DMS53 treated with DMSO at 0.1 percent for 48 hours (cell line): Measurements from ENCODE around the gene FANCC.
A peak's percentile ranks its signal among the peaks of the same experiment; 100 is the strongest.

Experiments used
- DNase-seq: peaks from one replicate; lab custom pipeline; 2025; ENCODE audit not compliant: unreplicated experiment; lab: John Stamatoyannopoulos, UW

Gene FANCC

GRCh38 chr9:95197692-95198271 is 119.7 kb downstream of the FANCC start:
- no peak for DNase-seq

GRCh38 chr9:95193480-95193879 is 124.0 kb downstream of the FANCC start:
- DNase-seq, result no peak

- DNase-seq, result no peak
Measured at GRCh38 chr9:95193067-95193466, 124.4 kb downstream of the FANCC start.

GRCh38 chr9:95192631-95193030 is 124.9 kb downstream of the FANCC start:
- no peak for DNase-seq

GRCh38 chr9:95190413-95190812 is 127.1 kb downstream of the FANCC start:
- no peak for DNase-seq

GRCh38 chr9:95189251-95190098 is 128.0 kb downstream of the FANCC start:
- no peak for DNase-seq

- DNase-seq, result no peak
Measured at GRCh38 chr9:95188459-95188858, 129.1 kb downstream of the FANCC start.

- DNase-seq, result no peak
Measured at GRCh38 chr9:95185956-95186355, 131.6 kb downstream of the FANCC start.

- no peak for DNase-seq
Measured at GRCh38 chr9:95182854-95183563, 134.5 kb downstream of the FANCC start.

GRCh38 chr9:95181835-95182234 is 135.7 kb downstream of the FANCC start:
- no peak for DNase-seq

- no peak for DNase-seq
Measured at GRCh38 chr9:95181226-95181818, 136.2 kb downstream of the FANCC start.

- DNase-seq, result no peak
Measured at GRCh38 chr9:95177617-95178016, 139.9 kb downstream of the FANCC start.

GRCh38 chr9:95176755-95177319 is 140.7 kb downstream of the FANCC start:
- DNase-seq, result no peak

- DNase-seq, result no peak
Measured at GRCh38 chr9:95175523-95175922, 142.0 kb downstream of the FANCC start.

- DNase-seq, result no peak
Measured at GRCh38 chr9:95174038-95174437, 143.5 kb downstream of the FANCC start.

- DNase-seq, result no peak
Measured at GRCh38 chr9:95171596-95171995, 145.9 kb downstream of the FANCC start.

GRCh38 chr9:95171001-95171400 is 146.5 kb downstream of the FANCC start:
- DNase-seq, result peak; percentile 30

GRCh38 chr9:95167998-95168397 is 149.5 kb downstream of the FANCC start:
- peak; percentile 19 for DNase-seq

GRCh38 chr9:95165004-95165403 is 152.5 kb downstream of the FANCC start:
- no peak for DNase-seq

- peak; percentile 21 for DNase-seq
Measured at GRCh38 chr9:95157481-95158151, 159.9 kb downstream of the FANCC start.

GRCh38 chr9:95156074-95156473 is 161.4 kb downstream of the FANCC start:
- no peak for DNase-seq
